GM04503 (cell line): Measurements from ENCODE around the gene CDC37.
"Not testable (repeated sequence)": the region's sequence is repeated elsewhere in the genome, so short reads cannot be mapped to it uniquely, and the experiment has no call there.

Source experiments
- DNase-seq: peaks from one replicate; pipeline ENCODE4 v3.0.0-alpha.2; 2012; ENCODE audit warnings: low read depth

CDC37 gene

GRCh38 chr19:10419646-10420443 is 16.5 kb upstream of the CDC37 start:
- DNase-seq, result no peak

GRCh38 chr19:10419200-10419645 is 15.9 kb upstream of the CDC37 start:
- DNase-seq, result no peak

- DNase-seq, result no peak
Observed at GRCh38 chr19:10418485-10419199, 15.3 kb upstream of the CDC37 start.

GRCh38 chr19:10418235-10418484 is 14.8 kb upstream of the CDC37 start:
- no peak for DNase-seq

- DNase-seq, result no peak
Observed at GRCh38 chr19:10417541-10418234, 14.3 kb upstream of the CDC37 start.

- no peak for DNase-seq
Observed at GRCh38 chr19:10416380-10417257, 13.3 kb upstream of the CDC37 start.

GRCh38 chr19:10416083-10416379 is 12.7 kb upstream of the CDC37 start:
- no peak for DNase-seq

- DNase-seq, result no peak
Observed at GRCh38 chr19:10412257-10412977, 9.1 kb upstream of the CDC37 start.

GRCh38 chr19:10411224-10411623 is 7.9 kb upstream of the CDC37 start:
- not testable (repeated sequence) for DNase-seq

- DNase-seq, result no peak
Observed at GRCh38 chr19:10408511-10409283, 5.4 kb upstream of the CDC37 start.

- no peak for DNase-seq
Observed at GRCh38 chr19:10407096-10407495, 3.8 kb upstream of the CDC37 start.

GRCh38 chr19:10406191-10406590 is 2.8 kb upstream of the CDC37 start:
- DNase-seq, result no peak

GRCh38 chr19:10404888-10405820 is 1.8 kb upstream of the CDC37 start:
- DNase-seq, result no peak

GRCh38 chr19:10402441-10403038 is 802 bp downstream of the CDC37 start:
- no peak for DNase-seq

- DNase-seq, result no peak
Observed at GRCh38 chr19:10399878-10400277, 3.5 kb downstream of the CDC37 start.

GRCh38 chr19:10399340-10399739 is 4.0 kb downstream of the CDC37 start:
- DNase-seq, result not testable (repeated sequence)

GRCh38 chr19:10398819-10399218 is 4.5 kb downstream of the CDC37 start:
- DNase-seq, result no peak

GRCh38 chr19:10395917-10396316 is 7.4 kb downstream of the CDC37 start:
- DNase-seq, result no peak

- DNase-seq, result no peak
Observed at GRCh38 chr19:10395436-10395835, 7.9 kb downstream of the CDC37 start.
